GM18505 (cell line): ENCODE data around the gene ERP44.
A peak's percentile ranks its signal among the peaks of the same experiment; 100 is the strongest.
"Not testable (repeated sequence)": the region's sequence is repeated elsewhere in the genome, so short reads cannot be mapped to it uniquely, and the experiment has no call there.

Source experiments
- ATAC-seq: cut with Tn5 transposase; IDR thresholded peaks from one replicate; pipeline ENCODE4 v1.9.1; 2021; ENCODE audit not compliant: unreplicated experiment
- POLR2A ChIP-seq: IDR thresholded peaks from 4 replicates; pipeline ENCODE4 v1.6.1; 2011; ENCODE audit warnings: borderline replicate concordance; ENCODE audit not compliant: insufficient read depth, insufficient read length; ENCODE audit errors: extremely low read depth

The ERP44 gene

GRCh38 chr9:100098887-100099721, at the start of gene ERP44, which contains the start of gene INVS:
TSS of gene ERP44 (minus strand) at chr9:100099000. CDS start at chr9:100098840, 160 bp downstream.
TSS of gene INVS (plus strand) at chr9:100099243. CDS start at chr9:100104522, 5,279 bp downstream.
- peak; percentile 90 for TF ChIP-seq POLR2A
- peak; percentile 98 for ATAC-seq

GRCh38 chr9:100145976-100146375, 47.2 kb upstream of the ERP44 start:
- ATAC-seq: not testable (repeated sequence)

GRCh38 chr9:100145167-100145934, 46.6 kb upstream of the ERP44 start:
- ATAC-seq: not testable (repeated sequence)

GRCh38 chr9:100141862-100142261, 43.1 kb upstream of the ERP44 start:
- not testable (repeated sequence) for ATAC-seq

GRCh38 chr9:100140303-100140702, 41.5 kb upstream of the ERP44 start:
- ATAC-seq: not testable (repeated sequence)

- ATAC-seq: not testable (repeated sequence)
Measured at GRCh38 chr9:100136799-100137198, 38.0 kb upstream of the ERP44 start.

- ATAC-seq: no peak
- TF ChIP-seq POLR2A: no peak
Measured at GRCh38 chr9:100134731-100135130, 35.9 kb upstream of the ERP44 start.

GRCh38 chr9:100131875-100132430, 33.2 kb upstream of the ERP44 start:
- no peak for TF ChIP-seq POLR2A
- no peak for ATAC-seq

- no peak for TF ChIP-seq POLR2A
- ATAC-seq: no peak
Measured at GRCh38 chr9:100131216-100131615, 32.4 kb upstream of the ERP44 start.

GRCh38 chr9:100129772-100130171, 31.0 kb upstream of the ERP44 start:
- ATAC-seq: no peak
- no peak for TF ChIP-seq POLR2A

GRCh38 chr9:100126423-100126822, 27.6 kb upstream of the ERP44 start:
- ATAC-seq: no peak
- TF ChIP-seq POLR2A: no peak

- no peak for TF ChIP-seq POLR2A
- no peak for ATAC-seq
Measured at GRCh38 chr9:100125910-100126309, 27.1 kb upstream of the ERP44 start.

- no peak for TF ChIP-seq POLR2A
Measured at GRCh38 chr9:100125236-100125635, 26.4 kb upstream of the ERP44 start.

GRCh38 chr9:100120286-100120685, 21.5 kb upstream of the ERP44 start:
- no peak for TF ChIP-seq POLR2A
- ATAC-seq: no peak

More at GRCh38 chr9:100125236-100125635, 26.4 kb upstream of the ERP44 start:
- no peak for ATAC-seq
